ENCODE measurements around the gene SMARCAD1. TPM values are rescaled to one million over a fixed set of nuclear protein-coding genes. Genes with fewer than 3 reads are reported as not detected.

The SMARCAD1 gene
- total and polyA plus RNA-seq, 2 of the 8 experiments (the other 6 are each of a cell fraction or from before 2014, with no cell fraction given), result 24.1 to 59.4 TPM

DNA sequence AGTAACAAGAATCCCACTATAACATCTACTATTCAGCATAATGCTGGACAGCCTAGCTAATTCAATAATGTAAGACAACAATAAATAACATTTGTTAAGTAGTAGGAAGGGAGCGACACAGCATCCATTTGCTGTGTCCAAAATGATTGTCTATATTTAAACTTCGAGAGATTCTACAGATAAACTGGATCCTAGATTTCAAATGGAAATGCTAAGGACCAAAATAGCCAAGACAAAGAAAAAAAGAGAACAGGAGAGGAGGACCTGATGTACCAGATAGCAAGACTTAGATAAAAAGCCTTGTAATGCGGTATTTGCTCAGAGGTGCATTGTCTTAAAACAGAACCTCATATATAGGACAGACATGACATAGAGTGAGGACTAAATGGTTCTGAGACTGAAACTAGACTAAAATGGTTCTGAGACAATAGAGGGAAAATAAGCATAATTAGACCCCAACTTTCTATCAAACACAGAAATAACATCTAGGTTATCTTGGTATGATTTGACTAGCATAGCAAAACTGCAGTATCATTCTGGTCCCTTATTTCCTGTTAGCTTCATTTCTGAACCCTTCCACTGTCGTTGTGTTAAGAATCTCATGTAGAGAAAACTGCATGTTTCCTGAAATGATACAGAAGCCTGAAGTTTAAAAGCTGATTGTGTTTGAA is 131.2 kb downstream of the SMARCAD1 start (continued):
- TF ChIP-seq CBX5 (IDR thresholded peaks at IDR 0.05; ENCODE audit: low read depth, low read length), result no peak
- no peak for TF ChIP-seq GABPA (IDR thresholded peaks at IDR 0.05; ENCODE audit: borderline replicate concordance, insufficient read depth, low read length)
- TF ChIP-seq TCF12 (IDR thresholded peaks at IDR 0.05; ENCODE audit: low read depth, low read length), result no peak
- TF ChIP-seq, protein P1, sequence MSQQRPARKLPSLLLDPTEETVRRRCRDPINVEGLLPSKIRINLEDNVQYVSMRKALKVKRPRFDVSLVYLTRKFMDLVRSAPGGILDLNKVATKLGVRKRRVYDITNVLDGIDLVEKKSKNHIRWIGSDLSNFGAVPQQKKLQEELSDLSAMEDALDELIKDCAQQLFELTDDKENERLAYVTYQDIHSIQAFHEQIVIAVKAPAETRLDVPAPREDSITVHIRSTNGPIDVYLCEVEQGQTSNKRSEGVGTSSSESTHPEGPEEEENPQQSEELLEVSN (IDR thresholded peaks at IDR 0.05), result no peak
- no peak for TF ChIP-seq KDM1A (IDR thresholded peaks at IDR 0.05; ENCODE audit: borderline replicate concordance, low read length)
- TF ChIP-seq SUZ12 (IDR thresholded peaks at IDR 0.05; ENCODE audit: low read length), result no peak
- no peak for TF ChIP-seq PHF8 (conservative IDR thresholded peaks at IDR 0.05; ENCODE audit: low read depth, low read length)
- TF ChIP-seq GTF2F1 (IDR thresholded peaks at IDR 0.05; ENCODE audit: borderline replicate concordance, low read depth, low read length), result no peak

All from H1 (cell line).